Colonic mucosa (tissue), 4 donors: ENCODE results near the gene UBE2F. TPM values are rescaled to one million over a fixed set of nuclear protein-coding genes. Genes with fewer than 3 reads are reported as not detected.

Source experiments
- DNase-seq: peaks from one replicate; pipeline ENCODE4 v3.0.0-alpha.2; 2020
- H3K27ac ChIP-seq: fragments of 200-600 bp; one replicate; pipeline ENCODE4 v1.8.0; 2021
- H3K27me3 ChIP-seq: fragments of 200-600 bp; one replicate; pipeline ENCODE4 v1.8.0; 2021
- H3K36me3 ChIP-seq: fragments of 200-600 bp; one replicate; pipeline ENCODE4 v1.8.0; 2021
- H3K4me1 ChIP-seq: fragments of 200-600 bp; one replicate; pipeline ENCODE4 v1.8.0; 2021; ENCODE audit warnings: mild to moderate bottlenecking
- H3K4me3 ChIP-seq: fragments of 200-600 bp; one replicate; pipeline ENCODE4 v1.8.0; 2021
- H3K9ac ChIP-seq, 2 donors: one replicate each; pipeline ENCODE4 v1.7.0; 2013; ENCODE audit warnings: control low read depth in 2 of 2, low read depth in 2 of 2, low read length in 2 of 2
- H3K9me3 ChIP-seq: fragments of 200-600 bp; one replicate; pipeline ENCODE4 v1.8.0; 2021
- CTCF ChIP-seq: fragments of 200-600 bp; IDR thresholded peaks from one replicate; pipeline ENCODE4 v1.8.0; 2022; ENCODE audit warnings: antibody characterized with exemption, mild to moderate bottlenecking
- intact Hi-C: fragments of 100-400 bp; cut with DNase I; formaldehyde crosslinking; loops from one replicate; pipeline ENCODE4 v1.14.1; 2022
- total RNA-seq, 2 donors: library from RNA; stranded (reverse); fragmentation: NEBNext Ultra II Directional in 1 of 2; extraction: Animal tissue kit (Norgen Biotek cat#: 25700) in 1 of 2; gene quantifications; one replicate each; pipeline ENCODE4 v1.2.1, GENCODE V29; 2021
- donor health status: healthy.
- donor health status: DM: no; HTN: no; CAD: no.
- donor health status: DM: no; HTN: no; CAD: no.

Gene UBE2F
- total RNA-seq, 2 donors from 2014 or later, result 51.8 to 54.7 TPM

- intact Hi-C loops, result no loop called here
- DNase-seq, result no peak
- TF ChIP-seq CTCF, result no peak
Observed at GRCh38 chr2:237971661-237972060, 4.8 kb downstream of the UBE2F start.

GRCh38 chr2:237972211-237972610, 5.4 kb downstream of the UBE2F start:
- no peak overlapping the region for H3K27ac ChIP-seq
- no peaks in the 10 kb centered on the region for H3K27me3 ChIP-seq
- no peaks in the 10 kb centered on the region for H3K9me3 ChIP-seq
- no peak for DNase-seq
- peaks cover 11% of the 10 kb centered on the region for H3K4me1 ChIP-seq
- H3K36me3 ChIP-seq, result no peaks in the 10 kb centered on the region
- intact Hi-C loops, result no loop called here
- H3K4me3 ChIP-seq, result no peak overlapping the region
- no peak for TF ChIP-seq CTCF
- H3K9ac ChIP-seq, result no peak overlapping the region

More at GRCh38 chr2:237971661-237972060, 4.8 kb downstream of the UBE2F start:
- Histone ChIP-seq H3K36me3 (no peaks in the 10 kb centered on the region), H3K27me3 (no peaks in the 10 kb centered on the region), H3K9ac (no peak overlapping the region), H3K4me3 (no peak overlapping the region), H3K9me3 (no peaks in the 10 kb centered on the region), H3K4me1 (peaks cover 11% of the 10 kb centered on the region), H3K27ac (no peak overlapping the region)

- Histone ChIP-seq H3K4me1 (peaks cover 9% of the 10 kb centered on the region), H3K9ac (no peak overlapping the region), H3K4me3 (no peak overlapping the region), H3K9me3 (no peaks in the 10 kb centered on the region), H3K27ac (no peak overlapping the region), H3K27me3 (no peaks in the 10 kb centered on the region), H3K36me3 (no peaks in the 10 kb centered on the region)
- no peak for DNase-seq
- TF ChIP-seq CTCF, result no peak
- intact Hi-C loops, result no loop called here
Observed at GRCh38 chr2:237972936-237973335, 6.1 kb downstream of the UBE2F start.

- Histone ChIP-seq H3K9me3 (no peaks in the 10 kb centered on the region), H3K36me3 (no peaks in the 10 kb centered on the region), H3K4me1 (no peaks in the 10 kb centered on the region), H3K9ac (no peak overlapping the region), H3K27ac (no peak overlapping the region), H3K27me3 (no peaks in the 10 kb centered on the region), H3K4me3 (no peak overlapping the region)
- no peak for DNase-seq
- no peak for TF ChIP-seq CTCF
- intact Hi-C loops, result no loop called here
Observed at GRCh38 chr2:237977380-237977779, 10.6 kb downstream of the UBE2F start.

GRCh38 chr2:237978058-237978712, 11.4 kb downstream of the UBE2F start:
- Histone ChIP-seq H3K4me1 (no peaks in the 10 kb centered on the region), H3K27me3 (no peaks in the 10 kb centered on the region), H3K4me3 (no peak overlapping the region), H3K9me3 (no peaks in the 10 kb centered on the region), H3K27ac (no peak overlapping the region), H3K36me3 (no peaks in the 10 kb centered on the region), H3K9ac (no peak overlapping the region)
- intact Hi-C loops, result no loop called here
- no peak for TF ChIP-seq CTCF
- no peak for DNase-seq
